B cell (primary cell): ENCODE data around the gene C15orf39. TPM values are rescaled to one million over a fixed set of nuclear protein-coding genes. Genes with fewer than 3 reads are reported as not detected.

Experiments
- ATAC-seq: fragments of 200-7000 bp; cut with Tn5 transposase; one replicate; pipeline ENCODE4 v1.10.0; 2021; ENCODE audit warnings: low read depth, mild to moderate bottlenecking, moderate number of reproducible peaks, moderate library complexity
- CTCF ChIA-PET: fragments of 350-600 bp; sonication (Branson Sonifier 250); formaldehyde crosslinking; loops from one replicate; lab custom pipeline; 2021; ENCODE audit warnings: antibody characterized with exemption, inconsistent platforms; lab: Charles Lee
- POLR2A ChIA-PET: fragments of 350-600 bp; sonication (Branson Sonifier 250); formaldehyde crosslinking; loops from one replicate; lab custom pipeline; 2021; ENCODE audit warnings: antibody characterized with exemption; lab: Charles Lee
- DNase-seq: peaks from one replicate; pipeline ENCODE4 v3.0.0; 2013
- H2AFZ ChIP-seq: 2 replicates; pipeline ENCODE4 v1.6.1; 2012; ENCODE audit warnings: mild to moderate bottlenecking, low read depth, low read length; ENCODE audit not compliant: insufficient read depth, poor library complexity, severe bottlenecking
- H3K27ac ChIP-seq, 2 donors: 1 replicate in 1 of 2; 2 replicates in 1 of 2; pipeline ENCODE4 v1.5.1; 2012 to 2013; ENCODE audit warnings: low read length in 2 of 2, mild to moderate bottlenecking in 2 of 2, moderate library complexity in 1 of 2
- H3K27me3 ChIP-seq, 4 experiments: fragments of 200-600 bp in 1 of 4; sonication (generic) in 1 of 4; replicated peaks in 1 of 4; 1 replicate in 2 of 4; 2 replicates in 2 of 4; pipeline versions ENCODE4 v1.6.1 to v1.7.0; 2013 to 2016; ENCODE audit warnings: low read length in 3 of 4, mild to moderate bottlenecking in 2 of 4, mixed read lengths in 1 of 4, moderate library complexity in 1 of 4; ENCODE audit not compliant: insufficient read depth in 4 of 4, control insufficient read depth in 3 of 4; ENCODE audit errors: control extremely low read depth in 1 of 4
- H3K36me3 ChIP-seq, 2 experiments: replicated peaks in 1 of 2; 1 replicate in 1 of 2; 2 replicates in 1 of 2; pipeline versions ENCODE4 v1.6.1 to v1.7.1; 2013; ENCODE audit warnings: low read length in 1 of 2; ENCODE audit not compliant: insufficient read depth in 2 of 2, control insufficient read depth in 1 of 2; ENCODE audit errors: control extremely low read depth in 1 of 2, extremely low read depth in 1 of 2
- H3K4me1 ChIP-seq, 2 donors: fragments of 200-600 bp in 1 of 2; sonication (generic) in 1 of 2; 1 replicate in 1 of 2; 2 replicates in 1 of 2; pipeline versions ENCODE4 v1.5.1 to v1.6.1; 2013 to 2017; ENCODE audit warnings: low read length in 2 of 2; ENCODE audit not compliant: control insufficient read depth in 2 of 2, insufficient read depth in 2 of 2
- H3K4me2 ChIP-seq: replicated peaks from 2 replicates; pipeline ENCODE3; 2012; ENCODE audit warnings: mild to moderate bottlenecking, low read depth, low read length; ENCODE audit not compliant: poor library complexity, severe bottlenecking
- H3K4me3 ChIP-seq, 5 experiments: fragments of 200-600 bp in 1 of 5; sonication (generic) in 1 of 5; 1 replicate in 3 of 5; 2 replicates in 2 of 5; pipeline versions ENCODE4 v1.5.1 to v1.7.0; 2011 to 2016; ENCODE audit warnings: low read length in 4 of 5, mild to moderate bottlenecking in 4 of 5, low read depth in 2 of 5, control low read depth in 1 of 5, moderate library complexity in 1 of 5; ENCODE audit not compliant: insufficient read depth in 1 of 5; ENCODE audit errors: control extremely low read depth in 1 of 5, extremely low read depth in 1 of 5
- H3K79me2 ChIP-seq: fragments of 200-600 bp; sonication (generic); one replicate; pipeline ENCODE4 v1.6.0; 2016; ENCODE audit warnings: low read length; ENCODE audit not compliant: control insufficient read depth, insufficient read depth
- H3K9ac ChIP-seq: fragments of 200-600 bp; sonication (generic); 2 replicates; pipeline ENCODE4 v1.6.1; 2017; ENCODE audit warnings: mild to moderate bottlenecking, low read length, moderate library complexity
- H3K9me3 ChIP-seq, 3 donors: one replicate each; pipeline versions ENCODE4 v1.6.1 to v1.7.1; 2013; ENCODE audit warnings: low read length in 2 of 3; ENCODE audit not compliant: control insufficient read depth in 2 of 3, insufficient read depth in 1 of 3; ENCODE audit errors: control extremely low read depth in 1 of 3
- H4K20me1 ChIP-seq: 2 replicates; pipeline ENCODE4 v1.6.0; 2012; ENCODE audit warnings: mild to moderate bottlenecking, low read length; ENCODE audit not compliant: insufficient read depth, control insufficient read depth, poor library complexity, severe bottlenecking
- H3K27ac Mint-ChIP-seq: one replicate; pipeline ENCODE4 v1.8.0; 2021; ENCODE audit warnings: mixed read lengths
- H3K27me3 Mint-ChIP-seq: one replicate; pipeline ENCODE4 v1.8.0; 2021; ENCODE audit warnings: mixed read lengths
- H3K4me1 Mint-ChIP-seq: one replicate; pipeline ENCODE4 v1.8.0; 2021; ENCODE audit warnings: mixed read lengths
- H3K4me3 Mint-ChIP-seq: one replicate; pipeline ENCODE4 v1.8.0; 2021; ENCODE audit warnings: mixed read lengths
- H3K9me3 Mint-ChIP-seq: one replicate; pipeline ENCODE4 v1.8.0; 2022; ENCODE audit warnings: mixed read lengths; ENCODE audit not compliant: insufficient read depth
- EZH2 ChIP-seq: IDR thresholded peaks from 2 replicates; pipeline ENCODE4 v1.6.1; 2012; ENCODE audit warnings: borderline replicate concordance, low read depth, mild to moderate bottlenecking, moderate library complexity, low read length; ENCODE audit not compliant: insufficient read depth, poor library complexity, severe bottlenecking
- WGBS: methylation state at CpG from one replicate; pipeline ENCODE4 v1.1.5; 2013; ENCODE audit warnings: missing lambda C conversion rate; ENCODE audit not compliant: insufficient coverage; 5-methylcytosine and 5-hydroxymethylcytosine counted together
- intact Hi-C: fragments of 100-400 bp; cut with micrococcal nuclease; formaldehyde crosslinking; loops from one replicate; pipeline ENCODE4 v1.10.0; 2022
- polyA plus RNA-seq: library from polyadenylated mRNA; depleted of rRNA; stranded (reverse); fragments of >200 nt; gene quantifications from 2 replicates; pipeline ENCODE4 v1.2.3, GENCODE V29; 2012
- total RNA-seq, 2 donors: library from RNA; stranded (reverse); fragments of 120-200 nt in 1 of 2; gene quantifications; 1 replicate in 1 of 2; 2 replicates in 1 of 2; pipeline versions ENCODE4 v1.2.3 to v1.2.4, GENCODE V29; 2013 to 2022
- TF ChIP-seq, protein P1 (sequence below): fragments of 200-600 bp; IDR thresholded peaks from one replicate; pipeline ENCODE4 v1.8.0; 2022; ENCODE audit warnings: antibody characterized with exemption, mild to moderate bottlenecking

Gene C15orf39
- total and polyA plus RNA-seq, 2 donors (not counting 1 experiment from before 2014, with no cell fraction given): 12.4 to 72.7 TPM

DNA sequence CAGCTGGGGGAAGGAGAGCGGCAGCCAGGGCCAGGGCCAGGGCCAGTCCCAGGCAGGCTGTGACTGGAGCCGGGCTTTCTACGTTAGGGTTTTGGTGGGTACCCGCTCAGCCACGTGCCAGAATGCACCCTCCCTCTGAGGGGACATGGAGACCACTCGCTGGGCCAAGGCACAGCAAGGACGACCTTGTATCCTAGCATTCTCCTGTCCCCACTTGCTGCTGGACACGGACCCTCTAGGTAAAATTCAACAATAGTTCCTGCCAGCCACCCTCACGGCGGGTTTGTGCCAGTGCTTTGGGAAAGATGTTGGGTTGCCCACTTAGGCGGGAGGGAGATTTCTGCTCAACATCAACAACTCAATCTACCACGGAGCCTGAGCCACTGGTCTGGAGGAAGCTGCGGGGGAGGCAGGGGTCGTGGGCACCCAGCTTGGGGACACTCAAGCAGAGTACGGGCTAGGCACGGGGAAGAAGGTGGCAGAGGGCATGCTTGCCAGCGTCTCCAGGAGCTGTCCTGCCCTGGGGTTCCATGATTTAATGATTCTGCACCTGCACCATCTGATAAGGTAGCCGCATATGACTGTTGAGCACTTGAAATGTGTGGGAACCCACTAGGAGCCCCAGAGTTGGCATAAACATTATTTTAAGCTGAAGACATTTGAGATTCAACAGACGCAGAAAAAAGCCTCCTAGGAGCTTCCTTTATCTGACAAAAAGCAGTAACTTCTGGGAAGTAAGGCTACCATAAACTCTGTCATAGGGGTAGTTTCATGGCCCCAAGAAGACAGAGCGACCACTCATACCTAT lies 22.5 kb upstream of the C15orf39 start:
- H3K27me3 Mint-ChIP-seq: peaks cover 51% of the 10 kb centered on the region
- peaks cover 0 to 4% (median 0%) of the 10 kb centered on the region in 3 donors for H3K9me3 ChIP-seq
- H2AFZ ChIP-seq: no peak overlapping the region
- H3K27ac Mint-ChIP-seq: no peak overlapping the region
- TF ChIP-seq, protein P1, sequence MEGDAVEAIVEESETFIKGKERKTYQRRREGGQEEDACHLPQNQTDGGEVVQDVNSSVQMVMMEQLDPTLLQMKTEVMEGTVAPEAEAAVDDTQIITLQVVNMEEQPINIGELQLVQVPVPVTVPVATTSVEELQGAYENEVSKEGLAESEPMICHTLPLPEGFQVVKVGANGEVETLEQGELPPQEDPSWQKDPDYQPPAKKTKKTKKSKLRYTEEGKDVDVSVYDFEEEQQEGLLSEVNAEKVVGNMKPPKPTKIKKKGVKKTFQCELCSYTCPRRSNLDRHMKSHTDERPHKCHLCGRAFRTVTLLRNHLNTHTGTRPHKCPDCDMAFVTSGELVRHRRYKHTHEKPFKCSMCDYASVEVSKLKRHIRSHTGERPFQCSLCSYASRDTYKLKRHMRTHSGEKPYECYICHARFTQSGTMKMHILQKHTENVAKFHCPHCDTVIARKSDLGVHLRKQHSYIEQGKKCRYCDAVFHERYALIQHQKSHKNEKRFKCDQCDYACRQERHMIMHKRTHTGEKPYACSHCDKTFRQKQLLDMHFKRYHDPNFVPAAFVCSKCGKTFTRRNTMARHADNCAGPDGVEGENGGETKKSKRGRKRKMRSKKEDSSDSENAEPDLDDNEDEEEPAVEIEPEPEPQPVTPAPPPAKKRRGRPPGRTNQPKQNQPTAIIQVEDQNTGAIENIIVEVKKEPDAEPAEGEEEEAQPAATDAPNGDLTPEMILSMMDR: no peak
- TF ChIP-seq EZH2: no peak
- no peaks in the 10 kb centered on the region for H3K36me3 ChIP-seq
- 14% methylated on average over 14 of the region's 20 CpGs for WGBS
- peak overlapping the region in 3 of 5 experiments; percentile 18 to 24 (median 21) for H3K4me3 ChIP-seq
- intact Hi-C loops: no loop called here
- no peak overlapping the region for H3K27ac ChIP-seq
- H3K4me1 ChIP-seq: peaks cover 9 to 15% of the 10 kb centered on the region in 2 donors
- H3K4me3 Mint-ChIP-seq: peak overlapping the region; percentile 46
- H4K20me1 ChIP-seq: no peaks in the 10 kb centered on the region
- DNase-seq: no peak
- no peak for ATAC-seq
- no peaks in the 10 kb centered on the region for H3K9me3 Mint-ChIP-seq
- H3K4me1 Mint-ChIP-seq: peaks cover 12% of the 10 kb centered on the region
- no peaks in the 10 kb centered on the region for H3K79me2 ChIP-seq
- peaks cover 0 to 42% (median 20%) of the 10 kb centered on the region in 4 experiments for H3K27me3 ChIP-seq
- ChIA-PET CTCF (interaction anchor here (1.0 to 1.2 kb wide), 2 partner anchors 68 to 136 kb away, joined by 3 to 7 read pairs; no protein-coding TSS in a partner anchor), POLR2A (no interaction called here)
- H3K9ac ChIP-seq: no peak overlapping the region
- H3K4me2 ChIP-seq: peak overlapping the region; percentile 72

DNA sequence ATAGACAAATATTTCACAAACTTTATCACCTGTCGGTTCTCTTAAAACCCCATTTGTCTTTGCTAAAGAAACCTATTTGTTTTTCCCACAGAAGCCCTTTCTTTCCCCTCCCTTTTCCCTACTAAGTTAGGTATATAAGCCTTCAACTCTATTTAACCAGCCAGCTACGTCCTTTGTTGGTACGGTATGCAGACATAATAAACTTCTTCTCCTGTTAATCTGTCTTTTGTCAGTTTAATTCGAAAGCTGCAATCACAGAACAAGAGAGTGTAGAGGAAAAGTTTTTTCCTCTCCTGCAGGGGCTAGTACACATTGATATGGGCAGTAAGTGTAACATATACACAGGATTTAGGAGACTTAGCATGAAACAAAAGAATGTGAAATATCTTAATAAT lies 21.9 kb upstream of the C15orf39 start:
- Mint-ChIP-seq H3K4me3 (no peak overlapping the region), H3K9me3 (no peaks in the 10 kb centered on the region), H3K27me3 (peaks cover 53% of the 10 kb centered on the region), H3K4me1 (peaks cover 17% of the 10 kb centered on the region), H3K27ac (no peak overlapping the region)
- 50% methylated on average over 1 of the region's 4 CpGs for WGBS
- intact Hi-C loops: no loop called here
- peaks cover 9 to 20% of the 10 kb centered on the region in 2 donors for H3K4me1 ChIP-seq
- H3K36me3 ChIP-seq: no peaks in the 10 kb centered on the region
- H4K20me1 ChIP-seq: no peaks in the 10 kb centered on the region
- CTCF ChIA-PET: interaction anchor here (1.0 to 1.2 kb wide), 2 partner anchors 69 to 136 kb away, joined by 3 to 7 read pairs; no protein-coding TSS in a partner anchor
- H3K27ac ChIP-seq: no peak overlapping the region
- H3K9ac ChIP-seq: no peak overlapping the region
- H3K4me3 ChIP-seq: no peak overlapping the region
- no peak overlapping the region for H3K4me2 ChIP-seq
- peaks cover 0 to 4% (median 0%) of the 10 kb centered on the region in 3 donors for H3K9me3 ChIP-seq
- no peak for TF ChIP-seq EZH2
- TF ChIP-seq, protein P1: no peak
- POLR2A ChIA-PET: no interaction called here
- no peak overlapping the region for H2AFZ ChIP-seq
- no peaks in the 10 kb centered on the region for H3K79me2 ChIP-seq
- DNase-seq (no peak), ATAC-seq (no peak)
- peaks cover 0 to 45% (median 20%) of the 10 kb centered on the region in 4 experiments for H3K27me3 ChIP-seq
